Kidney (tissue), 14 donors: ENCODE data around the gene ZBTB7C. TPM values are rescaled to one million over a fixed set of nuclear protein-coding genes. Genes with fewer than 3 reads are reported as not detected.

ENCODE experiments used
- DNase-seq, 5 donors: peaks; one replicate each; pipeline ENCODE4 v3.0.0-alpha.2; 2013 to 2020
- FAIRE-seq: peaks from 2 replicates; lab custom pipeline; 2012; peaks lifted over from hg19 to GRCh38; lab: Jason Lieb, UNC
- H3K27ac ChIP-seq, 2 donors: one replicate each; pipeline ENCODE4 v1.7.0; 2013; ENCODE audit warnings: low read depth in 2 of 2, low read length in 2 of 2, inconsistent platforms in 1 of 2
- H3K27me3 ChIP-seq: one replicate; pipeline ENCODE4 v1.7.1; 2013; ENCODE audit warnings: low read length, inconsistent platforms; ENCODE audit not compliant: control insufficient read depth, insufficient read depth
- H3K36me3 ChIP-seq, 3 donors: one replicate each; pipeline versions ENCODE4 v1.7.0 to v1.7.1; 2013; ENCODE audit warnings: low read length in 3 of 3, control low read depth in 1 of 3, inconsistent platforms in 1 of 3; ENCODE audit not compliant: insufficient read depth in 3 of 3, control insufficient read depth in 2 of 3
- H3K4me1 ChIP-seq, 3 donors: one replicate each; pipeline versions ENCODE4 v1.7.0 to v1.7.1; 2013; ENCODE audit warnings: low read length in 3 of 3, inconsistent platforms in 1 of 3, low read depth in 1 of 3; ENCODE audit not compliant: control insufficient read depth in 2 of 3, insufficient read depth in 2 of 3
- H3K4me3 ChIP-seq, 3 donors: one replicate each; pipeline versions ENCODE4 v1.7.0 to v1.8.1; 2013; ENCODE audit warnings: low read length in 3 of 3, control low read depth in 1 of 3, inconsistent platforms in 1 of 3
- H3K9ac ChIP-seq, 3 donors: one replicate each; pipeline versions ENCODE4 v1.7.0 to v1.7.1; 2013; ENCODE audit warnings: low read length in 3 of 3, control low read depth in 1 of 3, inconsistent platforms in 1 of 3
- H3K9me3 ChIP-seq, 3 donors: one replicate each; pipeline versions ENCODE4 v1.7.0 to v1.7.1; 2013; ENCODE audit warnings: low read length in 3 of 3, control low read depth in 1 of 3, inconsistent platforms in 1 of 3; ENCODE audit not compliant: control insufficient read depth in 2 of 3, insufficient read depth in 1 of 3
- CTCF ChIP-seq: IDR thresholded peaks from 3 replicates; pipeline ENCODE4 v1.5.1; 2012; ENCODE audit warnings: mild to moderate bottlenecking, moderate library complexity, borderline replicate concordance; ENCODE audit not compliant: insufficient read depth; ENCODE audit errors: extremely low read depth
- intact Hi-C: fragments of 100-400 bp; cut with DNase I; formaldehyde crosslinking; loops from one replicate; pipeline ENCODE4 v1.11.1; 2022
- polyA plus RNA-seq: library from polyadenylated mRNA; stranded (reverse); fragments of 350-450 nt; fragmentation: Illumina TruSeq; extraction: RNeasy Lipid Tissue Mini Kit (QIAGEN cat#74804); gene quantifications from one replicate; pipeline ENCODE4 v1.2.3, GENCODE V29; 2014; ENCODE audit warnings: low read depth, low replicate concordance; ENCODE audit not compliant: insufficient read depth
- total RNA-seq: library from RNA; stranded (reverse); fragmentation: NEBNext Ultra II Directional; extraction: Animal tissue kit (Norgen Biotek cat#: 25700); gene quantifications from one replicate; pipeline ENCODE4 v1.2.1, GENCODE V29; 2021
- donor health status: control.
- donor health status: control.
- donor health status: control.
- donor health status: control.
- donor health status: control.
- donor health status: DM: yes; HTN: yes; CAD: no.
- donor health status: Normal renal cell carcinoma (clear cell type).

ZBTB7C gene
- total and polyA plus RNA-seq, 2 donors from 2014 or later = 1.8 to 13.8 TPM

DNA sequence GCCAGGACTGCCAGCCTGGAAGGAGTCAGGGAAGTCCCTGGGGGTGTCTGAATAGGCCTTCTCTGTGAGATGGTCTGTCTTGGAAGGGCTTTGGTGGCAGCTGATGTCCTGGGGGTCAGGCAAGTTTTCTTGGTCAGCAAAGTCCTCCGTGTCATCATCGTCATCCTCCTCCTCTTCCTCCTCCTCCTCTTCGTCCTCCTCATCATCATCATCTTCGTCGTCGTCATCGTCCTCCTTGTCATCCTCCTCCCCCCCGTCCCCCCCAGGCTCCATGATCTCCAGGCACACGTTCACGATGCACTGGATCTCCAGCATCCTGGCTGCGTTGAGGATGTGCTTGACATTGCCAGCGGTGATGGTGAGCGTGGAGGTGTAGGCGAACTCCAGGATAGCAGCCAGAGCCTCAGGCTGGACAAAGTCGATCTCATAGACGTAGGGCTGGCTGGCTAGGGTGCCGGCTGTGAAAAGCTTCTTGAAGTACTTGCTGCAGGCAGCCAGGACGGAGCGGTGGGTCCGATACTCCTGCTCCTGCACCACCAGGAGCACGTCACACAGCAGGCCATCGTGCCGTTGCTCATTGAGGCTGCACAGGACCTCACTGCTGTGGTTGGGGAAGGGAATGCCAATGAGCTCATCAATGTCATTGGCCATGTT lies 368.6 kb downstream of the ZBTB7C start:
- Histone ChIP-seq H3K27me3 (no peaks in the 10 kb centered on the region), H3K4me3 (no peak overlapping the region), H3K27ac (no peak overlapping the region), H3K4me1 (no peaks in the 10 kb centered on the region), H3K9me3 (peaks cover 0 to 3% (median 0%) of the 10 kb centered on the region in 3 donors), H3K36me3 (no peaks in the 10 kb centered on the region), H3K9ac (no peak overlapping the region)
- intact Hi-C loops = no loop called here
- DNase-seq (peak in 1 of 5 donors; percentile 60), FAIRE-seq (no peak)
- TF ChIP-seq CTCF = no peak

- no peaks in the 10 kb centered on the region for H3K27me3 ChIP-seq
- intact Hi-C loops = no loop called here
- peaks cover 0 to 3% (median 0%) of the 10 kb centered on the region in 3 donors for H3K9me3 ChIP-seq
- peak in 1 of 5 donors; percentile 50 for DNase-seq
- no peak for TF ChIP-seq CTCF
- no peaks in the 10 kb centered on the region for H3K36me3 ChIP-seq
- H3K27ac ChIP-seq = no peak overlapping the region
- no peak overlapping the region for H3K4me3 ChIP-seq
- peaks cover 0 to 2% (median 0%) of the 10 kb centered on the region in 3 donors for H3K4me1 ChIP-seq
- FAIRE-seq = no peak
- H3K9ac ChIP-seq = no peak overlapping the region
Observed at GRCh38 chr18:48039769-48040215, 369.4 kb downstream of the ZBTB7C start.

GRCh38 chr18:48038636-48039035 lies 370.5 kb downstream of the ZBTB7C start:
- H3K27ac ChIP-seq = no peak overlapping the region
- FAIRE-seq (no peak), DNase-seq (peak in 2 of 5 donors; percentile 13 to 34)
- no peaks in the 10 kb centered on the region for H3K27me3 ChIP-seq
- TF ChIP-seq CTCF = no peak
- no peak overlapping the region for H3K4me3 ChIP-seq
- no peak overlapping the region for H3K9ac ChIP-seq
- peaks cover 0 to 2% (median 0%) of the 10 kb centered on the region in 3 donors for H3K4me1 ChIP-seq
- intact Hi-C loops = no loop called here
- H3K9me3 ChIP-seq = peaks cover 0 to 3% (median 0%) of the 10 kb centered on the region in 3 donors
- H3K36me3 ChIP-seq = no peaks in the 10 kb centered on the region
